ENCODE results near the gene F2RL1.

DNA sequence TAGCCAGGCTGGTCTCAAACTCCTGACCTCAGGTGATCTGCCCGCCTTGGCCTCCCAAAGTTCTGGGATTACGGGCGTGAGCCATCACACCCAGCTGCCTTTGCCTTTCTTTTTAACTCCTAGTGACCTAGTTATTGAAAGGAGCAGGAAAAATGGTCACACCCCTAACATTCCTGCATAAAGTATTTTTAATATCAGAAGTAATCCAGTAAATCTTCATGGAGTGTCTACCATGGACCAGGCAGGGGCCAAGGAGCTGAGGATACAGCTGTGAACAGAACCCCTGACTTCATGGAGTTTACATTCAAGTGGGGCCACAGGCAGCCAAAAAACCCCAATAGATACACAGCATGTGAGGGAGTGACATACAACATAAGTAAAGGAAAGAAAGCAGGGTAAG, 18.3 kb upstream of the F2RL1 start:
- TF ChIP-seq POLR2A (IDR thresholded peaks at IDR 0.05): no peak
- TF ChIP-seq, protein P1, sequence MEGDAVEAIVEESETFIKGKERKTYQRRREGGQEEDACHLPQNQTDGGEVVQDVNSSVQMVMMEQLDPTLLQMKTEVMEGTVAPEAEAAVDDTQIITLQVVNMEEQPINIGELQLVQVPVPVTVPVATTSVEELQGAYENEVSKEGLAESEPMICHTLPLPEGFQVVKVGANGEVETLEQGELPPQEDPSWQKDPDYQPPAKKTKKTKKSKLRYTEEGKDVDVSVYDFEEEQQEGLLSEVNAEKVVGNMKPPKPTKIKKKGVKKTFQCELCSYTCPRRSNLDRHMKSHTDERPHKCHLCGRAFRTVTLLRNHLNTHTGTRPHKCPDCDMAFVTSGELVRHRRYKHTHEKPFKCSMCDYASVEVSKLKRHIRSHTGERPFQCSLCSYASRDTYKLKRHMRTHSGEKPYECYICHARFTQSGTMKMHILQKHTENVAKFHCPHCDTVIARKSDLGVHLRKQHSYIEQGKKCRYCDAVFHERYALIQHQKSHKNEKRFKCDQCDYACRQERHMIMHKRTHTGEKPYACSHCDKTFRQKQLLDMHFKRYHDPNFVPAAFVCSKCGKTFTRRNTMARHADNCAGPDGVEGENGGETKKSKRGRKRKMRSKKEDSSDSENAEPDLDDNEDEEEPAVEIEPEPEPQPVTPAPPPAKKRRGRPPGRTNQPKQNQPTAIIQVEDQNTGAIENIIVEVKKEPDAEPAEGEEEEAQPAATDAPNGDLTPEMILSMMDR (IDR thresholded peaks at IDR 0.05): no peak

Measured in thyroid gland (tissue), 4 donors.